ENCODE data around the gene MDP1. TPM values are rescaled to one million over a fixed set of nuclear protein-coding genes. Genes with fewer than 3 reads are reported as not detected.

Gene MDP1
- total RNA-seq, 3 donors from 2014 or later = 13.1 to 20.8 (median 17.1) TPM

GRCh38 chr14:24179294-24179960 is 36.4 kb downstream of the MDP1 start:
- no peaks in the 10 kb centered on the region for H3K27me3 ChIP-seq
- intact Hi-C loops (cut with DNase I; ENCODE audit: low total_unique reads) = no loop called here
- peak overlapping the region; percentile 66 to 83 for H3K27ac ChIP-seq
- H3K36me3 ChIP-seq = peaks cover 7% of the 10 kb centered on the region
- H3K4me1 ChIP-seq = no peaks in the 10 kb centered on the region
- DNase-seq (ENCODE audit: low spot score in 2 of 2) = no peak
- TF ChIP-seq CTCF (IDR thresholded peaks at IDR 0.05) (no peak), POLR2AphosphoS5 (IDR thresholded peaks at IDR 0.05) (no peak), POLR2A (IDR thresholded peaks at IDR 0.05) (no peak)
- H3K9me3 ChIP-seq = no peaks in the 10 kb centered on the region
- no peak overlapping the region for H3K4me3 ChIP-seq

GRCh38 chr14:24178399-24179178 is 37.3 kb downstream of the MDP1 start:
- intact Hi-C loops (cut with DNase I; ENCODE audit: low total_unique reads) = no loop called here
- no peak for DNase-seq (ENCODE audit: low spot score in 2 of 2)
- TF ChIP-seq CTCF (IDR thresholded peaks at IDR 0.05) (no peak), POLR2AphosphoS5 (IDR thresholded peaks at IDR 0.05) (no peak), POLR2A (IDR thresholded peaks at IDR 0.05) (no peak)
- Histone ChIP-seq H3K27ac (peak overlapping the region in 1 of 2 donors; percentile 83), H3K4me3 (no peak overlapping the region), H3K27me3 (no peaks in the 10 kb centered on the region), H3K9me3 (no peaks in the 10 kb centered on the region), H3K36me3 (peaks cover 3% of the 10 kb centered on the region), H3K4me1 (no peaks in the 10 kb centered on the region)

- intact Hi-C loops (cut with DNase I; ENCODE audit: low total_unique reads) = no loop called here
- DNase-seq (ENCODE audit: low spot score in 2 of 2) = no peak
- H3K36me3 ChIP-seq = peaks cover 3% of the 10 kb centered on the region
- no peak overlapping the region for H3K27ac ChIP-seq
- TF ChIP-seq POLR2AphosphoS5 (IDR thresholded peaks at IDR 0.05) (no peak), POLR2A (IDR thresholded peaks at IDR 0.05) (no peak), CTCF (IDR thresholded peaks at IDR 0.05) (no peak)
- H3K4me3 ChIP-seq = no peak overlapping the region
- no peaks in the 10 kb centered on the region for H3K27me3 ChIP-seq
- H3K4me1 ChIP-seq = no peaks in the 10 kb centered on the region
- no peaks in the 10 kb centered on the region for H3K9me3 ChIP-seq
Measured at GRCh38 chr14:24177891-24178290, 38.0 kb downstream of the MDP1 start.

- no peak for TF ChIP-seq POLR2A (IDR thresholded peaks at IDR 0.05)
- no peak overlapping the region for H3K27ac ChIP-seq
Measured at GRCh38 chr14:24177041-24177825, 38.6 kb downstream of the MDP1 start.

GRCh38 chr14:24176599-24176998 is 39.3 kb downstream of the MDP1 start:
- H3K4me3 ChIP-seq = no peak overlapping the region
- H3K27me3 ChIP-seq = no peaks in the 10 kb centered on the region
- DNase-seq (ENCODE audit: low spot score in 2 of 2) = no peak
- H3K9me3 ChIP-seq = no peaks in the 10 kb centered on the region
- intact Hi-C loops (cut with DNase I; ENCODE audit: low total_unique reads) = no loop called here
- no peak overlapping the region for H3K27ac ChIP-seq
- peaks cover 3% of the 10 kb centered on the region for H3K36me3 ChIP-seq
- TF ChIP-seq POLR2AphosphoS5 (IDR thresholded peaks at IDR 0.05) (no peak), POLR2A (IDR thresholded peaks at IDR 0.05) (no peak), CTCF (IDR thresholded peaks at IDR 0.05) (no peak)
- H3K4me1 ChIP-seq = no peaks in the 10 kb centered on the region

More at GRCh38 chr14:24177041-24177825, 38.6 kb downstream of the MDP1 start:
- Histone ChIP-seq H3K9me3 (no peaks in the 10 kb centered on the region), H3K27me3 (no peaks in the 10 kb centered on the region), H3K4me1 (no peaks in the 10 kb centered on the region), H3K4me3 (no peak overlapping the region), H3K36me3 (peaks cover 3% of the 10 kb centered on the region)
- intact Hi-C loops (cut with DNase I; ENCODE audit: low total_unique reads) = no loop called here
- DNase-seq (ENCODE audit: low spot score in 2 of 2) = no peak
